Keratinocyte (primary cell): Measurements from ENCODE around the gene DDTL. TPM values are rescaled to one million over a fixed set of nuclear protein-coding genes. Genes with fewer than 3 reads are reported as not detected.

Source experiments
- DNase-seq: peaks from one replicate; pipeline ENCODE4 v3.0.0-alpha.2; 2011; ENCODE audit warnings: low read depth, missing footprints, low spot score
- FAIRE-seq: peaks from 2 replicates; lab custom pipeline; 2011; peaks lifted over from hg19 to GRCh38; lab: Jason Lieb, UNC
- H2AFZ ChIP-seq: 2 replicates; pipeline ENCODE4 v1.6.0; 2012; ENCODE audit warnings: low read length, control low read depth, inconsistent platforms; ENCODE audit not compliant: control insufficient read depth
- H3K27ac ChIP-seq: 2 replicates; pipeline ENCODE4 v1.5.1; 2011; ENCODE audit warnings: low read length; ENCODE audit not compliant: control insufficient read depth, insufficient read depth
- H3K27me3 ChIP-seq: 3 replicates; pipeline ENCODE4 v1.6.0; 2011; ENCODE audit warnings: low read length; ENCODE audit not compliant: control insufficient read depth, insufficient read depth; ENCODE audit errors: extremely low read depth
- H3K36me3 ChIP-seq, 2 experiments: 2 replicates in 1 of 2; 3 replicates in 1 of 2; pipeline ENCODE4 v1.5.1; 2011; ENCODE audit warnings: low read length in 2 of 2, mild to moderate bottlenecking in 1 of 2; ENCODE audit not compliant: control insufficient read depth in 2 of 2, insufficient read depth in 2 of 2; ENCODE audit errors: extremely low read depth in 1 of 2
- H3K4me1 ChIP-seq: 3 replicates; pipeline ENCODE4 v1.5.1; 2011; ENCODE audit warnings: low read length; ENCODE audit not compliant: control insufficient read depth, insufficient read depth; ENCODE audit errors: extremely low read depth
- H3K4me2 ChIP-seq: 3 replicates; pipeline ENCODE4 v1.6.0; 2011; ENCODE audit warnings: low read depth, low read length; ENCODE audit not compliant: control insufficient read depth, insufficient read depth; ENCODE audit errors: extremely low read depth
- H3K4me3 ChIP-seq, 3 experiments: fragments of 200-600 bp in 1 of 3; sonication (generic) in 1 of 3; 2 replicates in 2 of 3; 3 replicates in 1 of 3; pipeline ENCODE4 v1.5.1; 2011 to 2016; ENCODE audit warnings: low read length in 3 of 3, mild to moderate bottlenecking in 3 of 3, control low read depth in 2 of 3, inconsistent platforms in 1 of 3, low read depth in 1 of 3, mixed read lengths in 1 of 3, mixed run types in 1 of 3, moderate library complexity in 1 of 3; ENCODE audit not compliant: control insufficient read depth in 2 of 3, insufficient read depth in 2 of 3; ENCODE audit errors: extremely low read depth in 1 of 3
- H3K79me2 ChIP-seq: 2 replicates; pipeline ENCODE4 v1.6.0; 2012; ENCODE audit warnings: low read length; ENCODE audit not compliant: control insufficient read depth, insufficient read depth
- H3K9ac ChIP-seq: 3 replicates; pipeline ENCODE4 v1.6.0; 2011; ENCODE audit warnings: low read length; ENCODE audit not compliant: control insufficient read depth, insufficient read depth; ENCODE audit errors: extremely low read depth
- H3K9me1 ChIP-seq: 3 replicates; pipeline ENCODE4 v1.6.0; 2011; ENCODE audit warnings: low read length; ENCODE audit not compliant: control insufficient read depth, insufficient read depth; ENCODE audit errors: extremely low read depth
- H3K9me3 ChIP-seq: 2 replicates; pipeline ENCODE4 v1.5.1; 2012; ENCODE audit warnings: low read depth, low read length; ENCODE audit not compliant: control insufficient read depth
- H4K20me1 ChIP-seq: 3 replicates; pipeline ENCODE4 v1.6.0; 2011; ENCODE audit warnings: low read length; ENCODE audit not compliant: control insufficient read depth, insufficient read depth; ENCODE audit errors: extremely low read depth
- EZH2 ChIP-seq: IDR thresholded peaks from one replicate; pipeline ENCODE4 v1.6.1; 2012; ENCODE audit warnings: inconsistent platforms, mild to moderate bottlenecking, low read length, moderate library complexity
- dilution Hi-C: fragments of 300-500 bp; cut with MboI; formaldehyde crosslinking; loops from one replicate; pipeline ENCODE4 v1.7.0; 2020; ENCODE audit warnings: low sequenced_read_pairs; ENCODE audit not compliant: extremely low pct_ligation_motif_present
- polyA plus RNA-seq, 5 experiments: library from polyadenylated mRNA; depleted of rRNA in 3 of 5; stranded (reverse) in 3 of 5; stranded (forward) in 1 of 5; unstranded in 1 of 5; fragments of >200 nt; gene quantifications; 1 replicate in 1 of 5; 2 replicates in 3 of 5; 3 replicates in 1 of 5; pipeline versions ENCODE4 v1.2.1 to v1.2.3, GENCODE V29; 2011 to 2012; ENCODE audit warnings: missing spikeins in 2 of 5, low read depth in 1 of 5, low replicate concordance in 1 of 5
- TF ChIP-seq, protein P1 (sequence below), 3 experiments: IDR thresholded peaks in 1 of 3; conservative IDR thresholded peaks in 1 of 3; optimal IDR thresholded peaks in 1 of 3; 2 replicates in 2 of 3; 3 replicates in 1 of 3; pipeline versions ENCODE3 to v1.5.1; 2011; ENCODE audit warnings: low read length in 3 of 3, mild to moderate bottlenecking in 3 of 3, moderate library complexity in 2 of 3, control low read depth in 1 of 3, inconsistent platforms in 1 of 3; ENCODE audit not compliant: insufficient read depth in 2 of 3; ENCODE audit errors: extremely low read depth in 1 of 3

The DDTL gene
- polyA plus RNA-seq, 1 donor (not counting 4 experiments of a cell fraction or from before 2014, with no cell fraction given): 0.72 TPM

DNA sequence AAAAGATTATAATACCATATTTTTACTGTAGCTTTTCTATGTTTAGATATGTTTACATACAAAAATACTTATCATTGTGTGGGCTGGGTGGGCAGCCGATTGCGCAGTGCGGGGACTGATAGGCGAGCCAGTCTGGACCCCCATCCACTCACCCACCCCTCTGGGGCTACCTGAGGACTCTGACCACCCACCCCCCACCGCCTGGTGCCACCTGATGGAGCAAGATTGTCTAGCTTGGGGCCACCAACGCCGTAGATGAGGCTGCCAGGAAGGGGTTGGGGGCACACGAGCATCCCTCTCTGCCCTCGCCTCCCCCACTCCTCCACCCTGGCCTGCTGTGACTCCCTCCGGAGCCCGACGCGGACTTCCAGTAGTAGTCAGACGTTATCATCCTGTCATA, 40.1 kb upstream of the DDTL start:
- H3K36me3 ChIP-seq: peaks cover 0 to 2% of the 10 kb centered on the region in 2 experiments
- no peak overlapping the region for H3K27ac ChIP-seq
- H3K4me3 ChIP-seq: no peak overlapping the region
- H2AFZ ChIP-seq: no peak overlapping the region
- FAIRE-seq (no peak), DNase-seq (no peak)
- peaks cover 13% of the 10 kb centered on the region for H3K4me1 ChIP-seq
- no peak overlapping the region for H3K4me2 ChIP-seq
- H4K20me1 ChIP-seq: no peaks in the 10 kb centered on the region
- no peaks in the 10 kb centered on the region for H3K79me2 ChIP-seq
- no peak for TF ChIP-seq EZH2
- TF ChIP-seq, protein P1, sequence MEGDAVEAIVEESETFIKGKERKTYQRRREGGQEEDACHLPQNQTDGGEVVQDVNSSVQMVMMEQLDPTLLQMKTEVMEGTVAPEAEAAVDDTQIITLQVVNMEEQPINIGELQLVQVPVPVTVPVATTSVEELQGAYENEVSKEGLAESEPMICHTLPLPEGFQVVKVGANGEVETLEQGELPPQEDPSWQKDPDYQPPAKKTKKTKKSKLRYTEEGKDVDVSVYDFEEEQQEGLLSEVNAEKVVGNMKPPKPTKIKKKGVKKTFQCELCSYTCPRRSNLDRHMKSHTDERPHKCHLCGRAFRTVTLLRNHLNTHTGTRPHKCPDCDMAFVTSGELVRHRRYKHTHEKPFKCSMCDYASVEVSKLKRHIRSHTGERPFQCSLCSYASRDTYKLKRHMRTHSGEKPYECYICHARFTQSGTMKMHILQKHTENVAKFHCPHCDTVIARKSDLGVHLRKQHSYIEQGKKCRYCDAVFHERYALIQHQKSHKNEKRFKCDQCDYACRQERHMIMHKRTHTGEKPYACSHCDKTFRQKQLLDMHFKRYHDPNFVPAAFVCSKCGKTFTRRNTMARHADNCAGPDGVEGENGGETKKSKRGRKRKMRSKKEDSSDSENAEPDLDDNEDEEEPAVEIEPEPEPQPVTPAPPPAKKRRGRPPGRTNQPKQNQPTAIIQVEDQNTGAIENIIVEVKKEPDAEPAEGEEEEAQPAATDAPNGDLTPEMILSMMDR (optimal IDR thresholded peaks at IDR 0.05 in 1 of 3, IDR thresholded peaks at IDR 0.05 in 1 of 3, conservative IDR thresholded peaks at IDR 0.05 in 1 of 3; ENCODE audit: extremely low read depth in 1 of 3, insufficient read depth in 2 of 3, low read length in 3 of 3): no peak
- H3K9me3 ChIP-seq: peaks cover 7% of the 10 kb centered on the region
- dilution Hi-C loops: no loop called here
- no peaks in the 10 kb centered on the region for H3K27me3 ChIP-seq
- no peak overlapping the region for H3K9ac ChIP-seq
- no peaks in the 10 kb centered on the region for H3K9me1 ChIP-seq

DNA sequence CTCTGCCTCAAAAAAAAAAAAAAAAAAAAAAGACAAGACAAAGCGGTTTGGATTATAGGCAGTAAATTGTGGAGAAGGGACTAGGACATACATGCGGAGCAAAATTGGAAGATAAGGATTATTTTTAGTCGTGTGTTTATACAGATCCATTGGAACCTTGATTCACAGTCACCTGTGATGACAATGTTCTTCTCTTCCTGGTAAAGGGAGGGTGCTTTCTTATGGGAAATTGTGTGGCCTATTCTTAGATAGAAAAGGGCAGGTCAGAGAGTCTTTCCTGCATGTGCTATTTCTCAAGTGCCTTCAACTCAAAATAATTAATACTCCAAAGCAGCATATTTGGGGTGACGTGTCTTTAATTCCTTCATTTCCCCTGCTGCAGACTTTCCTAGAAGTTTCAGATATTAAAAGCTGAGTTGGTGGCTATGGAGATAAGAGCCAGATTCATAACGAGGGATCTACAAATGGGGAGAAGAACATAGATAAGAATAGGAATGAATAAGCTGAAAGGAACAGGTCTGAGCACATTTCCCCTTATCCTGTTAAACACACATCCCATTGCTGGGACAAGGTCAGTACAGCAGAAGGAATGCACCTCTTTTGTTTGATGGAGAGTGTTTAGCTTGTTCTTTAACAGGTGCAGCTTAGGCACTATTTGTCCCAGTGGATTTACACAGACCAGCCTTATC, 28.2 kb upstream of the DDTL start:
- peak; percentile 86 for FAIRE-seq
- Histone ChIP-seq H3K27ac (no peak overlapping the region), H2AFZ (no peak overlapping the region)

More for the DNA sequence above, 28.2 kb upstream of the DDTL start:
- Histone ChIP-seq H3K4me1 (peaks cover 6% of the 10 kb centered on the region), H3K79me2 (no peaks in the 10 kb centered on the region), H4K20me1 (no peaks in the 10 kb centered on the region), H3K36me3 (no peaks in the 10 kb centered on the region), H3K9ac (no peak overlapping the region), H3K27me3 (no peaks in the 10 kb centered on the region), H3K4me2 (no peak overlapping the region), H3K9me3 (no peaks in the 10 kb centered on the region), H3K9me1 (no peaks in the 10 kb centered on the region), H3K4me3 (no peak overlapping the region)
- no peak for DNase-seq
- dilution Hi-C loops: no loop called here
- TF ChIP-seq, protein P1 (optimal IDR thresholded peaks at IDR 0.05 in 1 of 3, IDR thresholded peaks at IDR 0.05 in 1 of 3, conservative IDR thresholded peaks at IDR 0.05 in 1 of 3; ENCODE audit: extremely low read depth in 1 of 3, insufficient read depth in 2 of 3, low read length in 3 of 3): no peak
- TF ChIP-seq EZH2: no peak
